Mesenchymal stem cell (in vitro differentiated cells and primary cell): ENCODE measurements around the gene RAB30.

Source experiments
- DNase-seq: peaks from one replicate; pipeline ENCODE4 v3.0.0-alpha.2; 2013
- H2AFZ ChIP-seq: one replicate; pipeline ENCODE4 v1.6.1; 2013; ENCODE audit warnings: low read depth, mild to moderate bottlenecking, control low read depth, inconsistent platforms, low read length, moderate library complexity
- H2AK5ac ChIP-seq: 2 replicates; pipeline ENCODE4 v1.6.1; 2013; ENCODE audit warnings: low read length, moderate library complexity, mild to moderate bottlenecking, inconsistent platforms; ENCODE audit not compliant: severe bottlenecking
- H2BK120ac ChIP-seq: one replicate; pipeline ENCODE4 v1.6.1; 2013; ENCODE audit warnings: low read depth, mild to moderate bottlenecking, inconsistent platforms, low read length, moderate library complexity
- H2BK12ac ChIP-seq, 2 experiments: one replicate each; pipeline ENCODE4 v1.6.1; 2013; ENCODE audit warnings: inconsistent platforms in 2 of 2, low read length in 2 of 2, mild to moderate bottlenecking in 2 of 2, moderate library complexity in 2 of 2, control low read depth in 1 of 2
- H2BK15ac ChIP-seq: one replicate; pipeline ENCODE4 v1.6.1; 2013; ENCODE audit warnings: mild to moderate bottlenecking, low read depth, inconsistent platforms; ENCODE audit not compliant: poor library complexity, severe bottlenecking
- H2BK5ac ChIP-seq: 2 replicates; pipeline ENCODE4 v1.6.1; 2013; ENCODE audit warnings: low read depth, mild to moderate bottlenecking, low read length, control low read depth, inconsistent platforms; ENCODE audit not compliant: poor library complexity, severe bottlenecking
- H3K14ac ChIP-seq, 2 experiments: one replicate each; pipeline ENCODE4 v1.6.1; 2013; ENCODE audit warnings: inconsistent platforms in 2 of 2, low read length in 2 of 2, control low read depth in 1 of 2, mild to moderate bottlenecking in 1 of 2, moderate library complexity in 1 of 2
- H3K18ac ChIP-seq, 2 experiments: one replicate each; pipeline ENCODE4 v1.6.1; 2013; ENCODE audit warnings: inconsistent platforms in 2 of 2, low read length in 2 of 2, control low read depth in 1 of 2, low read depth in 1 of 2, mild to moderate bottlenecking in 1 of 2
- H3K23ac ChIP-seq, 2 experiments: one replicate each; pipeline ENCODE4 v1.6.1; 2013; ENCODE audit warnings: inconsistent platforms in 2 of 2, low read length in 2 of 2, mild to moderate bottlenecking in 2 of 2, moderate library complexity in 2 of 2, control low read depth in 1 of 2
- H3K27ac ChIP-seq: 2 replicates; pipeline ENCODE4 v1.5.1; 2013; ENCODE audit warnings: mild to moderate bottlenecking, moderate library complexity, low read length, control low read depth, inconsistent platforms; ENCODE audit not compliant: poor library complexity, severe bottlenecking
- H3K27me3 ChIP-seq, 2 experiments: 2 replicates each; pipeline versions ENCODE4 v1.6.1 to v1.7.0; 2013; ENCODE audit warnings: low read length in 2 of 2, mild to moderate bottlenecking in 2 of 2, moderate library complexity in 2 of 2, control low read depth in 1 of 2, inconsistent platforms in 1 of 2; ENCODE audit not compliant: control insufficient read depth in 1 of 2, insufficient read depth in 1 of 2
- H3K36me3 ChIP-seq, 2 experiments: 2 replicates each; pipeline versions ENCODE4 v1.6.1 to v1.7.0; 2013; ENCODE audit warnings: low read length in 2 of 2, control low read depth in 1 of 2, inconsistent platforms in 1 of 2, low read depth in 1 of 2, mild to moderate bottlenecking in 1 of 2; ENCODE audit not compliant: insufficient read depth in 2 of 2, control insufficient read depth in 1 of 2
- H3K4ac ChIP-seq, 2 experiments: one replicate each; pipeline ENCODE4 v1.6.1; 2013; ENCODE audit warnings: inconsistent platforms in 2 of 2, low read length in 2 of 2, mild to moderate bottlenecking in 2 of 2, moderate library complexity in 2 of 2, control low read depth in 1 of 2, low read depth in 1 of 2
- H3K4me1 ChIP-seq: 2 replicates; pipeline ENCODE4 v1.6.1; 2013; ENCODE audit warnings: low read depth, low read length, control low read depth; ENCODE audit not compliant: control insufficient read depth, insufficient read depth
- H3K4me2 ChIP-seq: 2 replicates; pipeline ENCODE4 v1.6.1; 2013; ENCODE audit warnings: low read length, mild to moderate bottlenecking, inconsistent platforms; ENCODE audit not compliant: poor library complexity, severe bottlenecking
- H3K4me3 ChIP-seq, 2 experiments: 2 replicates each; pipeline versions ENCODE4 v1.5.1 to v1.7.0; 2013; ENCODE audit warnings: low read length in 2 of 2, mild to moderate bottlenecking in 2 of 2, control low read depth in 1 of 2, low read depth in 1 of 2; ENCODE audit not compliant: insufficient read depth in 1 of 2
- H3K79me1 ChIP-seq: replicated peaks from 2 replicates; pipeline ENCODE4 v1.6.1; 2013; ENCODE audit warnings: mild to moderate bottlenecking, control low read depth, low read length, inconsistent platforms; ENCODE audit not compliant: poor library complexity, severe bottlenecking
- H3K9ac ChIP-seq: 2 replicates; pipeline ENCODE4 v1.7.0; 2013; ENCODE audit warnings: mild to moderate bottlenecking, low read length, moderate library complexity
- H3K9me3 ChIP-seq: 2 replicates; pipeline ENCODE4 v1.7.0; 2013; ENCODE audit warnings: mild to moderate bottlenecking, low read length; ENCODE audit not compliant: control insufficient read depth
- H4K8ac ChIP-seq: one replicate; pipeline ENCODE4 v1.6.1; 2013; ENCODE audit warnings: inconsistent platforms, mild to moderate bottlenecking, low read length, moderate library complexity
- H4K91ac ChIP-seq: one replicate; pipeline ENCODE4 v1.6.1; 2013; ENCODE audit warnings: mild to moderate bottlenecking, low read length, inconsistent platforms
- WGBS: methylation state at CpG from one replicate; pipeline ENCODE4 v1.1.7; 2013; ENCODE audit warnings: mixed read lengths; 5-methylcytosine and 5-hydroxymethylcytosine counted together

Gene RAB30

GRCh38 chr11:83000381-83000780 lies 71.3 kb downstream of the RAB30 start:
- no peak overlapping the region for H3K27ac ChIP-seq
- H3K9ac ChIP-seq: no peak overlapping the region
- no peak overlapping the region for H3K14ac ChIP-seq
- no peak overlapping the region for H3K4me3 ChIP-seq
- H4K8ac ChIP-seq: no peak overlapping the region
- H2AFZ ChIP-seq: no peak overlapping the region
- no peaks in the 10 kb centered on the region for H3K9me3 ChIP-seq
- over 99% methylated on average over 6 of the region's 6 CpGs for WGBS
- H3K79me1 ChIP-seq: peaks cover 20% of the 10 kb centered on the region
- no peak overlapping the region for H2AK5ac ChIP-seq
- no peak overlapping the region for H2BK12ac ChIP-seq
- no peak overlapping the region for H3K23ac ChIP-seq
- no peak overlapping the region for H4K91ac ChIP-seq
- H3K18ac ChIP-seq: no peak overlapping the region
- H3K4ac ChIP-seq: no peak overlapping the region
- peaks cover 13% of the 10 kb centered on the region for H3K4me1 ChIP-seq
- no peak overlapping the region for H2BK120ac ChIP-seq
- no peaks in the 10 kb centered on the region for H3K36me3 ChIP-seq
- no peak overlapping the region for H3K4me2 ChIP-seq
- DNase-seq: no peak
- H3K27me3 ChIP-seq: no peaks in the 10 kb centered on the region
- H2BK15ac ChIP-seq: no peak overlapping the region
- no peak overlapping the region for H2BK5ac ChIP-seq

DNA sequence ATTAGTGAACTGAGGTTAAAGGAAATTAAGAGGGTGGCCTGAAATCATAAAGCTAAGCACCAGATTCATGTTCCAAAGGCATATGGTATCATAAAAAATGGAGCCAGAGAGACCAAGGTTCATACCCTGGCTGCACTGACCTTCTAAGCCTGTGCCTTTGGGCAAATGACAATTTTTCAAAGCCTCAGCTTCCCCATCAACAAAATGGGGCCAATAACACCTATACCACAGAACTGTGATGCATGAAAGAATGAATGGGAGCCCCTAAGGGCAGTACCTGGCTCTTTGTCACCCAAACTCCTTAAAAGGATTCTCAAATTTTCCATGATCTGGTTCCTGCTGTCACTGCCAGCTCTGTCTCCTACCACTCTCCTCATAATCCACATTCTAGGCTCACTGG lies 72.5 kb downstream of the RAB30 start:
- no peak overlapping the region for H3K27ac ChIP-seq
- no peak overlapping the region for H2BK5ac ChIP-seq
- no peaks in the 10 kb centered on the region for H3K27me3 ChIP-seq
- H3K79me1 ChIP-seq: peaks cover 18% of the 10 kb centered on the region
- no peak overlapping the region for H2BK15ac ChIP-seq
- H3K4ac ChIP-seq: no peak overlapping the region
- H2AFZ ChIP-seq: no peak overlapping the region
- H4K8ac ChIP-seq: no peak overlapping the region
- no peak overlapping the region for H2BK12ac ChIP-seq
- H3K23ac ChIP-seq: no peak overlapping the region
- H3K4me3 ChIP-seq: no peak overlapping the region
- H2BK120ac ChIP-seq: no peak overlapping the region
- H3K14ac ChIP-seq: no peak overlapping the region
- no peak overlapping the region for H3K18ac ChIP-seq
- no peak overlapping the region for H3K4me2 ChIP-seq
- H2AK5ac ChIP-seq: no peak overlapping the region
- no peak overlapping the region for H3K9ac ChIP-seq
- H4K91ac ChIP-seq: no peak overlapping the region
- H3K4me1 ChIP-seq: peaks cover 10% of the 10 kb centered on the region
- H3K9me3 ChIP-seq: no peaks in the 10 kb centered on the region
- no peak for DNase-seq
- no peaks in the 10 kb centered on the region for H3K36me3 ChIP-seq

- H2BK120ac ChIP-seq: no peak overlapping the region
- H3K9me3 ChIP-seq: no peaks in the 10 kb centered on the region
- DNase-seq: no peak
- H3K18ac ChIP-seq: no peak overlapping the region
- H2BK5ac ChIP-seq: no peak overlapping the region
- H3K79me1 ChIP-seq: peaks cover 18% of the 10 kb centered on the region
- peaks cover 0 to 4% of the 10 kb centered on the region in 2 experiments for H3K36me3 ChIP-seq
- H2AK5ac ChIP-seq: peak overlapping the region; percentile 72
- no peak overlapping the region for H4K91ac ChIP-seq
- H3K4me2 ChIP-seq: no peak overlapping the region
- H3K27ac ChIP-seq: peak overlapping the region; percentile 28
- H2BK12ac ChIP-seq: no peak overlapping the region
- H3K4ac ChIP-seq: no peak overlapping the region
- WGBS: 99% methylated on average over 2 of the region's 2 CpGs
- H4K8ac ChIP-seq: no peak overlapping the region
- peaks cover 10% of the 10 kb centered on the region for H3K4me1 ChIP-seq
- no peak overlapping the region for H3K9ac ChIP-seq
- no peak overlapping the region for H3K14ac ChIP-seq
- no peak overlapping the region for H3K4me3 ChIP-seq
- H3K27me3 ChIP-seq: no peaks in the 10 kb centered on the region
- H2AFZ ChIP-seq: no peak overlapping the region
- no peak overlapping the region for H3K23ac ChIP-seq
- H2BK15ac ChIP-seq: no peak overlapping the region
Measured at GRCh38 chr11:82998697-82999096, 73.0 kb downstream of the RAB30 start.

GRCh38 chr11:82996966-82997606 lies 74.6 kb downstream of the RAB30 start:
- DNase-seq: no peak
- no peak overlapping the region for H3K4ac ChIP-seq
- H3K23ac ChIP-seq: no peak overlapping the region
- H3K4me1 ChIP-seq: peaks cover 10% of the 10 kb centered on the region
- H3K14ac ChIP-seq: no peak overlapping the region
- H4K91ac ChIP-seq: no peak overlapping the region
- no peak overlapping the region for H3K4me3 ChIP-seq
- H4K8ac ChIP-seq: no peak overlapping the region
- H3K18ac ChIP-seq: no peak overlapping the region
- no peaks in the 10 kb centered on the region for H3K9me3 ChIP-seq
- peak overlapping the region; percentile 89 for H3K27ac ChIP-seq
- peak overlapping the region; percentile 73 for H2AK5ac ChIP-seq
- H3K36me3 ChIP-seq: peaks cover 3 to 18% of the 10 kb centered on the region in 2 experiments
- no peak overlapping the region for H3K4me2 ChIP-seq
- H2BK5ac ChIP-seq: no peak overlapping the region
- H2BK12ac ChIP-seq: no peak overlapping the region
- H3K9ac ChIP-seq: no peak overlapping the region
- H2BK15ac ChIP-seq: no peak overlapping the region
- H3K79me1 ChIP-seq: peaks cover 21% of the 10 kb centered on the region
- H2AFZ ChIP-seq: no peak overlapping the region
- H2BK120ac ChIP-seq: no peak overlapping the region
- H3K27me3 ChIP-seq: no peaks in the 10 kb centered on the region
- 77% methylated on average over 14 of the region's 14 CpGs for WGBS
